ENCODE data around the gene MRPL1.
A peak's percentile ranks its signal among the peaks of the same experiment; 100 is the strongest.

MRPL1 gene

DNA sequence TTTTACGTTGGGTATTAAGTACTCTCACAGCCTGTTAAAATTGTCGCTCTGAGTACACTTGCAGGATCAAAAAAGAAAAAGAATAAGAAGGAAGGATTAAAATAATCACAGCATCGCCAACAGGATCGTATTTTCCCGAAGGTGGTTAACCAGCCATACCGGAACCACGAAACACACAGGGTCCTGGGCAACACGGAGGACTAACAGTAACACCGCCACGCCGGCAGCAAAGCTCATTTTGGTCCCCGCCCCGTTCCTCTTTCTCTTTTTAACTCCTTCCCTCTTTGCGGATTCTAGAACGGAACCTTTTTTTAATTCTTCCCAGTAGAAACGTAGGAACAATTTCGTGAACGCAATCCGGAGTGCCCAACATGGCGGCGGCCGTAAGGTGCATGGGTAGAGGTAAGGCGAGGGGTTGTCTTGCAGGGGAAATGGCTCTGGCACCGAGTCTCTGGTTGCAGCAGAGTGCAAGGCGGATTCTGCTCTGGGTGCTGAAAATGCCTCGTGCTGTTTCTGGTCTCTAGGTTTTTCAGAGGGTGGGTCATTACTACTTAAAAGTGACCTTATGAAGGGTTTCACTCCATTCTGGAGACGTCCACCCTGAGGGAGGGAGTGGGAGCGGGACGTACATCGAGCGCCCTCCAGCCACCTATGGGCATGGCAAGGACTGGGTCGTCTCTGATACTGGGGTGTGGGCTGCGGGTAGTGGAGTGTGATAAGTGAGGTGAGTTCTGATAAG lies at the start of gene MRPL1:
MRPL1 (plus strand) TSS at position 353 of the 739 bp plus-strand sequence; CDS start at position 372, 19 bp downstream.
- DNase-seq (ENCODE audit: low read depth), result peak; percentile 83
- TF ChIP-seq CTCF (IDR thresholded peaks at IDR 0.05; ENCODE audit: control insufficient read depth, insufficient read depth, low read depth, low read length, missing control alignments), result peak; percentile 6
- H3K4me3 ChIP-seq (ENCODE audit: control insufficient read depth, low read depth, low read length), result peak within 1 kb of the TSS; percentile 93

DNA sequence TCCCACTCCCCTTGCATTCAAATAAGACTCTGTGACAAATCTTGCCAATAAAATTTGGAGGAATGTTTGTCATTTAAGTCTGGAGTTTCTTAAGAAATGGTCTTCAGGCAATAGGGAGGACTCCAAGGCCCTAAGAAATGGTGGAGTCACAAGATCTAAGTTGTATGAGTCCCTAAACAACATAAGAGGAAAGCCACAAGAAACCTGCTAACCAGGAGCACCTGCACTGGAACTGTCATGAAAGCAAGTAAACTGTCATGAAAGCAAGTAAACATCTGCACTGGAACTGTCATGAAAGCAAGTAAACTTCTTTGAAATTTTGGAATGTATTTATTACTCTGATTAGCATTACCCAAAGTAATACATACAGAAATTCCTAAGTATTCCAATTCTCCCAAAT lies 47.0 kb upstream of the MRPL1 start:
- H3K4me3 ChIP-seq (ENCODE audit: control insufficient read depth, low read depth, low read length), result no peak overlapping the region
- DNase-seq (ENCODE audit: low read depth), result no peak
- no peak for TF ChIP-seq CTCF (IDR thresholded peaks at IDR 0.05; ENCODE audit: control insufficient read depth, insufficient read depth, low read depth, low read length, missing control alignments)

DNA sequence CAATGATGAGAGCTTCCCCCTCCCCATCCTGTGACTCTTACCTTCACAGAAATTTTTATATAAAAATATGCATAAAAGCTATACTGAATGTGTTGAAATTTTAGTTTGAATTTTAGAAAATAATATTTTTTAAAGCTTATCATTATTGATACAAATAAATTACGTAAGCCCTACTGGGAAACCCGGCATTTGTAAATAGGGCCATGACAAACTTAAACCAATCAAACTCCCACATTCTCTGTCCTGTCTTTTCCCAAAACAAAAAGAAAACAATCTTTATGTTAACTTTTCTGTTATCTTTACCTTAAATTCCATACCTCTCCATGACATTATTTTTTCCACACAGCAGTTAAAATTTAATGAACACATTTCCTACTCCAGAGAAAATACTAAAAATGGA lies 46.1 kb upstream of the MRPL1 start:
- no peak overlapping the region for H3K4me3 ChIP-seq (ENCODE audit: control insufficient read depth, low read depth, low read length)
- DNase-seq (ENCODE audit: low read depth), result no peak
- TF ChIP-seq CTCF (IDR thresholded peaks at IDR 0.05; ENCODE audit: control insufficient read depth, insufficient read depth, low read depth, low read length, missing control alignments), result no peak

DNA sequence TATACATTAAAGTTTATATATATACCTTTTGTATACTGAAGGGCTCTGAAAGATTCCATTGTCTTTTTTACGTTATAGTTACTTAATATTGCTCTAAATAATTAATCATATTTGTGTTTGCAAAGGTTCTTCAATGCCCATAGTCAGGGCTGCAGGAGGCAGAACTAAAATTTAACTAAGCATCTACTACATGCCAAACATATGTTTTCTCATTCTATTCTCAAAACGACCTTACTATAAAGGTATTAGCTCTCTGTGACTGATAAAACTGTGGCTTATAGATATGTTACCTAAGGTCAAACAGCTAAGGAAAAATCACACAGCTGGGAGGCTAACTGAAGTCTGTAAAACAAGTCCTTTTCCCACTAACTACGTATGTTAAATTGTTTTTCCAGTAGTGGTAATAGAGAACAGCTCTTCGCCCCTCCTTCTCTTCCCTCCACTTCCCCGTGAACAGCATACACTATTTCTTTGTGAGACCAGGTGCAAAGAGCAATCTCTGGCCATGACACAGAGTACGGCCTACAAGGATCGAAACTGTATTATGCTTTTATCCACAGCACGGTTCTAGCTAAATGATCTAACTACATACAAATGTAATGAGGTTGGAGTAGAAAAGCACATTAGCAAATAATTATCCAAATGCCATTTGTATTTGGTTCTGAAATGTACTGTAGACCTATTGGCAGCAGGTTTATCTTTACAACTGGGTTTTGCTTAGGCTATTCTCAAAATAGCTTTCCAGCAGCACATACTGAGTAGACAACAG lies 45.1 kb upstream of the MRPL1 start:
- DNase-seq (ENCODE audit: low read depth), result no peak
- TF ChIP-seq CTCF (IDR thresholded peaks at IDR 0.05; ENCODE audit: control insufficient read depth, insufficient read depth, low read depth, low read length, missing control alignments), result no peak
- peak overlapping the region; percentile 88 for H3K4me3 ChIP-seq (ENCODE audit: control insufficient read depth, low read depth, low read length)

GRCh38 chr4:77818073-77818601 lies 44.5 kb upstream of the MRPL1 start:
- DNase-seq (ENCODE audit: low read depth), result peak; percentile 31

More at GRCh38 chr4:77818073-77818601, 44.5 kb upstream of the MRPL1 start:
- peak; percentile 52 for TF ChIP-seq CTCF (IDR thresholded peaks at IDR 0.05; ENCODE audit: control insufficient read depth, insufficient read depth, low read depth, low read length, missing control alignments)
- H3K4me3 ChIP-seq (ENCODE audit: control insufficient read depth, low read depth, low read length), result peak overlapping the region; percentile 88
